OCI-LY7 (cell line): ENCODE results near the gene DCAF4L1. TPM values are rescaled to one million over a fixed set of nuclear protein-coding genes. Genes with fewer than 3 reads are reported as not detected.

ENCODE experiments used
- BruUV-seq: library from RNA; stranded (reverse); fragments of 400-500 nt; replicated peaks from 2 replicates; lab custom pipeline; 2021; lab: Mats Ljungman, UMichigan
- CTCF ChIA-PET: fragments of 300-600 bp; sonication (Branson Sonifier 250); formaldehyde crosslinking; loops from one replicate; lab custom pipeline; 2022; ENCODE audit warnings: antibody characterized with exemption; ENCODE audit not compliant: unreplicated experiment; lab: Charles Lee
- POLR2A ChIA-PET: fragments of 300-600 bp; sonication (Branson Sonifier 250); formaldehyde crosslinking; loops from one replicate; lab custom pipeline; 2022; ENCODE audit warnings: antibody characterized with exemption; lab: Charles Lee
- DNase-seq: peaks from one replicate; pipeline ENCODE4 v3.0.0-alpha.2; 2015; ENCODE audit warnings: low spot score
- H2AFZ ChIP-seq: fragments of 200-600 bp; sonication (generic), shearing (Covaris generic); 2 replicates; pipeline ENCODE4 v1.6.1; 2014; ENCODE audit warnings: mild to moderate bottlenecking, antibody characterized with exemption, low read length, moderate library complexity
- H3K27ac ChIP-seq: fragments of 200-600 bp; sonication (generic); 2 replicates; pipeline ENCODE4 v1.5.1; 2014; ENCODE audit warnings: mixed run types, low read depth, mild to moderate bottlenecking, moderate library complexity, low read length, inconsistent platforms; ENCODE audit not compliant: poor library complexity, severe bottlenecking
- H3K36me3 ChIP-seq: fragments of 200-600 bp; sonication (generic); 2 replicates; pipeline ENCODE4 v1.6.1; 2014; ENCODE audit warnings: mild to moderate bottlenecking, antibody characterized with exemption, low read length, moderate library complexity, mixed read lengths; ENCODE audit not compliant: insufficient read depth
- H3K4me1 ChIP-seq: fragments of 200-600 bp; sonication (generic); 2 replicates; pipeline ENCODE4 v1.5.1; 2014; ENCODE audit warnings: mild to moderate bottlenecking, low read length; ENCODE audit not compliant: insufficient read depth, poor library complexity, severe bottlenecking
- H3K4me2 ChIP-seq: fragments of 200-600 bp; sonication (generic); 2 replicates; pipeline ENCODE4 v1.6.1; 2014; ENCODE audit warnings: mild to moderate bottlenecking, low read length
- H3K4me3 ChIP-seq: fragments of 200-600 bp; sonication (generic); 2 replicates; pipeline ENCODE4 v1.5.1; 2014; ENCODE audit warnings: mild to moderate bottlenecking, low read depth, low read length; ENCODE audit not compliant: poor library complexity, severe bottlenecking
- H3K79me2 ChIP-seq: fragments of 200-600 bp; sonication (generic); 2 replicates; pipeline ENCODE4 v1.6.1; 2016; ENCODE audit warnings: low read depth, mild to moderate bottlenecking, low read length, moderate library complexity, mixed read lengths; ENCODE audit not compliant: insufficient read depth
- H3K9me2 ChIP-seq: fragments of 200-600 bp; sonication (generic); 2 replicates; pipeline ENCODE4 v1.6.1; 2016; ENCODE audit warnings: mild to moderate bottlenecking, low read length, mixed read lengths; ENCODE audit not compliant: insufficient read depth
- H3K9me3 ChIP-seq: fragments of 200-600 bp; sonication (generic); 2 replicates; pipeline ENCODE4 v1.6.1; 2014; ENCODE audit warnings: mild to moderate bottlenecking, mixed run types, low read length, mixed read lengths
- H4K20me1 ChIP-seq: fragments of 200-600 bp; sonication (generic); 2 replicates; pipeline ENCODE4 v1.6.1; 2014; ENCODE audit warnings: mild to moderate bottlenecking, antibody characterized with exemption, low read length, moderate library complexity, mixed read lengths; ENCODE audit not compliant: insufficient read depth
- CTCF ChIP-seq: fragments of 200-600 bp; sonication (generic); conservative IDR thresholded peaks from 2 replicates; pipeline ENCODE4 v1.5.1; 2014; ENCODE audit warnings: mild to moderate bottlenecking, antibody characterized with exemption, low read length, moderate library complexity, mixed read lengths
- EZH2phosphoT487 ChIP-seq: fragments of 200-600 bp; sonication (generic); IDR thresholded peaks from 2 replicates; pipeline ENCODE4 v1.6.1; 2018; ENCODE audit warnings: low read depth, borderline replicate concordance, mild to moderate bottlenecking, mixed run types, antibody characterized with exemption, low read length, moderate library complexity, mixed read lengths
- intact Hi-C: fragments of 100-400 bp; cut with micrococcal nuclease; formaldehyde crosslinking; loops from one replicate; pipeline ENCODE4 v1.10.0; 2022; ENCODE audit not compliant: unreplicated experiment
- total RNA-seq, 2 experiments: library from RNA; depleted of rRNA in 1 of 2; stranded (reverse); fragments of >200 nt in 1 of 2; shearing (Covaris generic) in 1 of 2; gene quantifications; 2 replicates each; pipeline ENCODE4 v1.2.3, GENCODE V29; 2014 to 2022

Gene DCAF4L1
- total RNA-seq, 2 experiments from 2014 or later = 0.09 to 0.30 TPM

DNA sequence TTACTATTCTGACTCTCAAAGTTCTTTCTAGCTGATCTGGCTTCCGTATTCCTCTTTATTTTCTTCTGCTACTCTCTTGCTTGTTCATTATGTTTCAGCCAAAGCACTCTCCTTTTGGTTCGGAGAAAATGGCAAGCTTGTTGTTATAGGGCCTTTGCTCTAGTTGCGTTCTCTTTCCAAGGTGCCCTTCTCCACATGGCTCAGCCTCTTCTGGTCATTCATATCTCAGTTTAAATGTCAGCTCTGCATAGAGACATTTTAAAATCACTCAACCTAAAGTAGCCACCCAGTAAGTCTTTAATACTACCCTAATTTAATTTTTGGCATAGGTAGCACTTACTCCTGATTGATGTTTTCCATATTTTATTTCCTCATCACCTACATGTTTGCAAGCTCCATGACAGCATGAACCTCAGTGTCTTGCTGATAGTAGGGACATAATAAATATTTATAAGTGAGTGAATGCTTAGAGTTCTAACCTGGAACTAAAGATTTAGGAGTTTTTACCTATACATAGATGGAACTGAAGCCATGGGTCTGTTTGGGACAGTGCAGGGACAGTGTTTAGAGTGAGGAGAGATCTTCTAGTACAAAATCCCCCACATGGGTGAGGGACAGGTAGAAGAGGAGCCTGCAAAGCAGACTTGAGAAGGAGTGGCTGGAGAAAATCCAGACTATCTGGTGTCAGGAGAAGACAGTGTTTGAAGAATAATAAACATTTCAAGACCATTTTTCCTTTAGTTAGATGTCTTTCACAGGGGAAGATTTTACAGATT, 26.6 kb downstream of the DCAF4L1 start:
- TF ChIP-seq EZH2phosphoT487 (no peak), CTCF (no peak)
- BruUV-seq = no TSS peak
- Histone ChIP-seq H3K4me2 (no peak overlapping the region), H3K36me3 (peaks cover 33% of the 10 kb centered on the region), H4K20me1 (no peaks in the 10 kb centered on the region), H3K9me3 (no peaks in the 10 kb centered on the region), H3K79me2 (no peaks in the 10 kb centered on the region), H2AFZ (no peak overlapping the region), H3K4me3 (no peak overlapping the region), H3K27ac (no peak overlapping the region), H3K4me1 (no peaks in the 10 kb centered on the region), H3K9me2 (no peaks in the 10 kb centered on the region)
- DNase-seq = no peak
- ChIA-PET CTCF (no interaction called here), POLR2A (no interaction called here)
- intact Hi-C loops = no loop called here

- ChIA-PET CTCF (no interaction called here), POLR2A (no interaction called here)
- H3K79me2 ChIP-seq = no peaks in the 10 kb centered on the region
- no peak overlapping the region for H3K27ac ChIP-seq
- H3K4me2 ChIP-seq = no peak overlapping the region
- no peaks in the 10 kb centered on the region for H3K4me1 ChIP-seq
- no peak for TF ChIP-seq CTCF
- H3K9me2 ChIP-seq = no peaks in the 10 kb centered on the region
- no peaks in the 10 kb centered on the region for H4K20me1 ChIP-seq
- DNase-seq = no peak
- BruUV-seq = no TSS peak
- intact Hi-C loops = no loop called here
- H2AFZ ChIP-seq = no peak overlapping the region
- peaks cover 8% of the 10 kb centered on the region for H3K36me3 ChIP-seq
- no peak overlapping the region for H3K4me3 ChIP-seq
- no peaks in the 10 kb centered on the region for H3K9me3 ChIP-seq
Measured at GRCh38 chr4:42015438-42015837, 33.9 kb downstream of the DCAF4L1 start.

DNA sequence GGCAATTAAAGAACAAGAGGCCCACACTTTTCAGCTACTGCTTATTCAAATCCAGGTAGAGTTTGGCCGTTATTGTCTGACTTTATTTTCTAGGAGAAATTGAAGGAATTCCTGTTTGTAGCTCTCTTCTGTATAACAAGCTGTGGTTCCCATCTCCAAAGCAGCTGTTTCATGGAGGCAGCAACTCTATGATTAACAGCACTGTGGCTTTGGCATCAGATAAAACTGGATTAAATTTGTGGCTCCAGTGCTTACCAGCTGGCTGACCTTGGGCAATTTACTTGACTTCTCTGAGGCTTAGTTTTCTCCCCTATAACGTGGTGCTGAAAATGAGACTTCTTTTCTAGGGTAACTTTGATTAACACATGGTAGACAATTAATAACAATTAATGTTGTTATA, 36.9 kb downstream of the DCAF4L1 start:
- no peak overlapping the region for H3K4me2 ChIP-seq
- CTCF ChIA-PET = no interaction called here
- H3K27ac ChIP-seq = no peak overlapping the region
- DNase-seq = no peak
- peaks cover 12% of the 10 kb centered on the region for H3K36me3 ChIP-seq
- no peaks in the 10 kb centered on the region for H3K9me3 ChIP-seq
- no peak overlapping the region for H2AFZ ChIP-seq
- no TSS peak for BruUV-seq
- H4K20me1 ChIP-seq = no peaks in the 10 kb centered on the region
- H3K4me3 ChIP-seq = no peak overlapping the region
- H3K79me2 ChIP-seq = no peaks in the 10 kb centered on the region
- intact Hi-C loops = no loop called here
- H3K9me2 ChIP-seq = no peaks in the 10 kb centered on the region
- POLR2A ChIA-PET = interaction anchor here (0.7 kb wide), 1 partner anchor 658 kb away, joined by 3 read pairs; no protein-coding TSS in a partner anchor
- no peak for TF ChIP-seq CTCF
- TF ChIP-seq EZH2phosphoT487 = no peak
- H3K4me1 ChIP-seq = no peaks in the 10 kb centered on the region
